Activated B cell treated with CpG ODN at 0.5 μM for 24 hours (primary cell): Measurements from ENCODE around the gene NUDT13. TPM values are rescaled to one million over a fixed set of nuclear protein-coding genes. Genes with fewer than 3 reads are reported as not detected.

Source experiments
- ATAC-seq: fragments of 200-7000 bp; cut with Tn5 transposase; one replicate; pipeline ENCODE4 v1.10.0; 2021; ENCODE audit warnings: low read depth, mild to moderate bottlenecking, moderate library complexity
- CTCF ChIA-PET: fragments of 350-600 bp; sonication (Branson Sonifier 250); formaldehyde crosslinking; loops from one replicate; lab custom pipeline; 2021; ENCODE audit warnings: antibody characterized with exemption; lab: Charles Lee
- POLR2A ChIA-PET: fragments of 350-600 bp; sonication (Branson Sonifier 250); formaldehyde crosslinking; loops from one replicate; lab custom pipeline; 2021; ENCODE audit warnings: antibody characterized with exemption; lab: Charles Lee
- DNase-seq: peaks from one replicate; pipeline ENCODE4 v3.0.0; 2022
- H3K27ac Mint-ChIP-seq: one replicate; pipeline ENCODE4 v1.8.0; 2020; ENCODE audit warnings: mixed read lengths
- H3K27me3 Mint-ChIP-seq: one replicate; pipeline ENCODE4 v1.8.0; 2021; ENCODE audit warnings: mixed read lengths
- H3K36me3 Mint-ChIP-seq: one replicate; pipeline ENCODE4 v1.8.0; 2021; ENCODE audit warnings: low read depth, mixed read lengths
- H3K4me1 Mint-ChIP-seq: one replicate; pipeline ENCODE4 v1.8.0; 2021; ENCODE audit warnings: mixed read lengths
- H3K4me3 Mint-ChIP-seq: one replicate; pipeline ENCODE4 v1.8.0; 2020; ENCODE audit warnings: mild to moderate bottlenecking, mixed read lengths
- H3K9me3 Mint-ChIP-seq: one replicate; pipeline ENCODE4 v1.8.0; 2020; ENCODE audit warnings: mixed read lengths
- intact Hi-C: fragments of 100-400 bp; cut with micrococcal nuclease; formaldehyde crosslinking; loops from one replicate; pipeline ENCODE4 v1.15.1; 2024
- total RNA-seq: library from RNA; stranded (reverse); gene quantifications from 2 replicates; pipeline ENCODE4 v1.2.3, GENCODE V29; 2022
- TF ChIP-seq, protein P1 (sequence below): fragments of 200-600 bp; IDR thresholded peaks from one replicate; pipeline ENCODE4 v1.8.0; 2022; ENCODE audit warnings: antibody characterized with exemption, mild to moderate bottlenecking

Gene NUDT13
- total RNA-seq, 1 donor from 2014 or later = 4.6 TPM

GRCh38 chr10:73167783-73168464 is 57.7 kb downstream of the NUDT13 start, which contains the start of the genes ECD and FAM149B1:
Gene ECD (minus strand): TSS chr10:73168008. CDS start chr10:73163937, 4,071 bp downstream.
Gene FAM149B1 (plus strand): TSS chr10:73168119. CDS start chr10:73168340, 221 bp downstream.
- POLR2A ChIA-PET = interaction anchor here (0.6 to 2.0 kb wide), 6 partner anchors 10 to 910 kb away, joined by 4 to 26 read pairs (median 7); partner anchors contain the start of genes DNAJC9, MRPS16 and P4HA1
- Mint-ChIP-seq H3K4me3 (peak within 1 kb of the TSS; percentile 100), H3K36me3 (peaks cover 24% of the 10 kb centered on the region), H3K27ac (peak within 1 kb of the TSS; percentile 99), H3K27me3 (no peaks in the 10 kb centered on the region), H3K4me1 (peaks cover 34% of the 10 kb centered on the region), H3K9me3 (no peaks in the 10 kb centered on the region)
- CTCF ChIA-PET = interaction anchor here (0.8 to 2.4 kb wide), 3 partner anchors 9 to 72 kb away, joined by 3 to 14 read pairs (median 8); partner anchors contain the start of gene P4HA1
- ATAC-seq = peak; percentile 98
- DNase-seq = peak; percentile 95
- TF ChIP-seq, protein P1, sequence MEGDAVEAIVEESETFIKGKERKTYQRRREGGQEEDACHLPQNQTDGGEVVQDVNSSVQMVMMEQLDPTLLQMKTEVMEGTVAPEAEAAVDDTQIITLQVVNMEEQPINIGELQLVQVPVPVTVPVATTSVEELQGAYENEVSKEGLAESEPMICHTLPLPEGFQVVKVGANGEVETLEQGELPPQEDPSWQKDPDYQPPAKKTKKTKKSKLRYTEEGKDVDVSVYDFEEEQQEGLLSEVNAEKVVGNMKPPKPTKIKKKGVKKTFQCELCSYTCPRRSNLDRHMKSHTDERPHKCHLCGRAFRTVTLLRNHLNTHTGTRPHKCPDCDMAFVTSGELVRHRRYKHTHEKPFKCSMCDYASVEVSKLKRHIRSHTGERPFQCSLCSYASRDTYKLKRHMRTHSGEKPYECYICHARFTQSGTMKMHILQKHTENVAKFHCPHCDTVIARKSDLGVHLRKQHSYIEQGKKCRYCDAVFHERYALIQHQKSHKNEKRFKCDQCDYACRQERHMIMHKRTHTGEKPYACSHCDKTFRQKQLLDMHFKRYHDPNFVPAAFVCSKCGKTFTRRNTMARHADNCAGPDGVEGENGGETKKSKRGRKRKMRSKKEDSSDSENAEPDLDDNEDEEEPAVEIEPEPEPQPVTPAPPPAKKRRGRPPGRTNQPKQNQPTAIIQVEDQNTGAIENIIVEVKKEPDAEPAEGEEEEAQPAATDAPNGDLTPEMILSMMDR = no peak
- intact Hi-C loops = loop anchor here (1.0 to 10.0 kb wide), 7 partner anchors 58 to 814 kb away; partner anchors contain the start of genes DNAJB12, DNAJC9, MYOZ1 and NUDT13

- Mint-ChIP-seq H3K27me3 (no peaks in the 10 kb centered on the region), H3K27ac (peak overlapping the region; percentile 83), H3K36me3 (peaks cover 21% of the 10 kb centered on the region), H3K9me3 (no peaks in the 10 kb centered on the region), H3K4me1 (peaks cover 31% of the 10 kb centered on the region), H3K4me3 (peak overlapping the region; percentile 100)
- ChIA-PET CTCF (interaction anchor here (0.8 to 2.4 kb wide), 3 partner anchors 10 to 72 kb away, joined by 3 to 14 read pairs (median 8); partner anchors contain the start of gene P4HA1), POLR2A (interaction anchor here (1.1 to 2.0 kb wide), 5 partner anchors 10 to 84 kb away, joined by 4 to 26 read pairs (median 8); partner anchors contain the start of genes DNAJC9, MRPS16 and P4HA1)
- no peak for DNase-seq
- intact Hi-C loops = loop anchor here (1.0 to 10.0 kb wide), 7 partner anchors 58 to 814 kb away; partner anchors contain the start of genes DNAJB12, DNAJC9, MYOZ1 and NUDT13
- peak; percentile 3 for ATAC-seq
- TF ChIP-seq, protein P1 = no peak
Observed at GRCh38 chr10:73168465-73168803, 58.2 kb downstream of the NUDT13 start.

- TF ChIP-seq, protein P1 = no peak
- CTCF ChIA-PET = interaction anchor here (1.5 to 2.4 kb wide), 3 partner anchors 10 to 73 kb away, joined by 8 to 14 read pairs (median 10); partner anchors contain the start of gene P4HA1
- no peak overlapping the region for H3K27ac Mint-ChIP-seq
- DNase-seq (no peak), ATAC-seq (no peak)
- H3K4me3 Mint-ChIP-seq = peak overlapping the region; percentile 46
- H3K27me3 Mint-ChIP-seq = no peaks in the 10 kb centered on the region
- intact Hi-C loops = loop anchor here (5.0 to 10.0 kb wide), 3 partner anchors 328 to 473 kb away; partner anchors contain the start of genes MYOZ1 and PPP3CB
- H3K9me3 Mint-ChIP-seq = no peaks in the 10 kb centered on the region
- H3K36me3 Mint-ChIP-seq = peaks cover 17% of the 10 kb centered on the region
- peaks cover 31% of the 10 kb centered on the region for H3K4me1 Mint-ChIP-seq
- POLR2A ChIA-PET = interaction anchor here (1.0 kb wide), 1 partner anchor 73 kb away, joined by 3 read pairs; no protein-coding TSS in a partner anchor
Observed at GRCh38 chr10:73169320-73169719, 59.1 kb downstream of the NUDT13 start.

DNA sequence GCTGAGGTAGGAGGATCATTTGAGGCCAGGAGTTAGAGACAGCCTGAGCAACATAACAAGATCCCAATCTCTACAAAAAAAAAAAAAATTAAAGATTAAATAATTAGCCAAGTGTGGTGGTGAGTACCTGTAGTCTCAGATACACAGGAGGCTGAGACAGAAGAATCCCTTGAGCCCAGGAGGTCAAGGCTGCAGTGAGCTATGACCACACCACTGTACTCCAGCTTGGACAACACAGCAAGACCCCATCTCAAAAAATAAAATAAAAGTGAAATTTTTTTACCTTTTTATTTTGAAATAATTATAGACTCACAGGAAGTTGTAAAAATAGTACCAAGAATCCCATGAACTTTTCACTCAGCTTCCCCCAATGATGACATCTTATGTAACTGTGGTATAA is 62.6 kb downstream of the NUDT13 start:
- intact Hi-C loops = no loop called here
- Mint-ChIP-seq H3K9me3 (no peaks in the 10 kb centered on the region), H3K27ac (no peak overlapping the region), H3K4me3 (no peak overlapping the region), H3K4me1 (peaks cover 6% of the 10 kb centered on the region), H3K27me3 (no peaks in the 10 kb centered on the region), H3K36me3 (peaks cover 23% of the 10 kb centered on the region)
- DNase-seq (no peak), ATAC-seq (no peak)
- POLR2A ChIA-PET = no interaction called here
- TF ChIP-seq, protein P1 = no peak
- CTCF ChIA-PET = interaction anchor here (0.7 kb wide), 1 partner anchor 13 kb away, joined by 3 read pairs; no protein-coding TSS in a partner anchor
